Retinal pigment epithelial cell (primary cell): ENCODE measurements around the gene ARL6.

Experiments used
- DNase-seq: peaks from one replicate; pipeline ENCODE4 v3.0.0-alpha.2; 2010; ENCODE audit warnings: low read depth
- H3K4me3 ChIP-seq: 2 replicates; pipeline ENCODE4 v1.5.1; 2011; ENCODE audit warnings: mild to moderate bottlenecking, low read length, control low read depth, moderate library complexity
- TF ChIP-seq, protein P1 (sequence below): conservative IDR thresholded peaks from 2 replicates; pipeline ENCODE4 v1.5.1; 2011; ENCODE audit warnings: low read depth, low read length, control low read depth, inconsistent platforms

The ARL6 gene

DNA sequence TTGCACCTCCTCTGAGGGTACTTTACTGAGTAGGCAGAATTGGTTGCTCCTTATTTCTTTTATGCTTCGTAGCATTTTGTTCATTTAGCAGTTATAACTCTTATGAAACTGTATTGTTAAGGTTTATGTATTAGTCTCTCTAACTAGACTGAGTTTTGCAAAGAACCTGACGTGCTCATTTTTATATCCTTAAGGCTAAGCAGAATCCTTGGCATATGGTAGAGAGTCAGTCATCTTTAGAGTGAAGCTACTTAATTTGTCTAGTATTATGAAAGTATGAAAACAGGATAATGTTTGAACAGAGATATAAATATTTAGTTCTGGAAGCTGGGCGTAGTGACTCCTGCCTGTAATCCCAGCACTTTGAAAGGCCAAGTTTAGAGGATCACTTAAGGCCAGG lies 77.4 kb downstream of the ARL6 start:
- TF ChIP-seq, protein P1, sequence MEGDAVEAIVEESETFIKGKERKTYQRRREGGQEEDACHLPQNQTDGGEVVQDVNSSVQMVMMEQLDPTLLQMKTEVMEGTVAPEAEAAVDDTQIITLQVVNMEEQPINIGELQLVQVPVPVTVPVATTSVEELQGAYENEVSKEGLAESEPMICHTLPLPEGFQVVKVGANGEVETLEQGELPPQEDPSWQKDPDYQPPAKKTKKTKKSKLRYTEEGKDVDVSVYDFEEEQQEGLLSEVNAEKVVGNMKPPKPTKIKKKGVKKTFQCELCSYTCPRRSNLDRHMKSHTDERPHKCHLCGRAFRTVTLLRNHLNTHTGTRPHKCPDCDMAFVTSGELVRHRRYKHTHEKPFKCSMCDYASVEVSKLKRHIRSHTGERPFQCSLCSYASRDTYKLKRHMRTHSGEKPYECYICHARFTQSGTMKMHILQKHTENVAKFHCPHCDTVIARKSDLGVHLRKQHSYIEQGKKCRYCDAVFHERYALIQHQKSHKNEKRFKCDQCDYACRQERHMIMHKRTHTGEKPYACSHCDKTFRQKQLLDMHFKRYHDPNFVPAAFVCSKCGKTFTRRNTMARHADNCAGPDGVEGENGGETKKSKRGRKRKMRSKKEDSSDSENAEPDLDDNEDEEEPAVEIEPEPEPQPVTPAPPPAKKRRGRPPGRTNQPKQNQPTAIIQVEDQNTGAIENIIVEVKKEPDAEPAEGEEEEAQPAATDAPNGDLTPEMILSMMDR: no peak
- DNase-seq: no peak
- no peak overlapping the region for H3K4me3 ChIP-seq

- no peak overlapping the region for H3K4me3 ChIP-seq
- DNase-seq: no peak
- TF ChIP-seq, protein P1: no peak
Observed at GRCh38 chr3:97848779-97849178, 84.2 kb downstream of the ARL6 start.
